Psoas muscle (tissue), 8 donors: Measurements from ENCODE around the gene SULT1A1. TPM values are rescaled to one million over a fixed set of nuclear protein-coding genes. Genes with fewer than 3 reads are reported as not detected.
A peak's percentile ranks its signal among the peaks of the same experiment; 100 is the strongest.
"Not testable (repeated sequence)": the region's sequence is repeated elsewhere in the genome, so short reads cannot be mapped to it uniquely, and the experiment has no call there.

Experiments
- ATAC-seq, 4 donors: fragments of 200-7000 bp; cut with Tn5 transposase; one replicate each; pipeline ENCODE4 v1.9.1; 2020; ENCODE audit warnings: moderate library complexity in 3 of 4, mild to moderate bottlenecking in 2 of 4
- DNase-seq, 2 donors: peaks; one replicate each; pipeline ENCODE4 v3.0.0-alpha.2; 2020
- H3K27ac ChIP-seq: fragments of 200-600 bp; one replicate; pipeline ENCODE4 v1.8.0; 2022
- H3K27me3 ChIP-seq, 3 donors: fragments of 200-600 bp in 1 of 3; one replicate each; pipeline versions ENCODE4 v1.6.1 to v1.8.0; 2013 to 2022; ENCODE audit warnings: low read length in 2 of 3, mild to moderate bottlenecking in 2 of 3, moderate library complexity in 1 of 3; ENCODE audit not compliant: insufficient read depth in 3 of 3
- H3K36me3 ChIP-seq, 2 donors: fragments of 200-600 bp in 1 of 2; one replicate each; pipeline versions ENCODE4 v1.6.1 to v1.8.0; 2013 to 2022; ENCODE audit warnings: low read depth in 1 of 2, mild to moderate bottlenecking in 1 of 2, moderate library complexity in 1 of 2; ENCODE audit not compliant: insufficient read depth in 1 of 2
- H3K4me1 ChIP-seq: fragments of 200-600 bp; one replicate; pipeline ENCODE4 v1.8.0; 2022
- H3K4me3 ChIP-seq: fragments of 200-600 bp; one replicate; pipeline ENCODE4 v1.8.0; 2022; ENCODE audit warnings: mild to moderate bottlenecking
- H3K9me3 ChIP-seq: fragments of 200-600 bp; one replicate; pipeline ENCODE4 v1.8.0; 2022
- CTCF ChIP-seq: fragments of 200-600 bp; IDR thresholded peaks from one replicate; pipeline ENCODE4 v1.8.0; 2022; ENCODE audit warnings: antibody characterized with exemption
- WGBS, 3 donors: extraction: QIAGEN DNeasy Blood & Tissue Kit; methylation state at CpG; one replicate each; pipeline versions ENCODE4 v1.1.6 to v1.1.7; 2013; 5-methylcytosine and 5-hydroxymethylcytosine counted together
- intact Hi-C, 2 donors: fragments of 100-400 bp; cut with DNase I; formaldehyde crosslinking; loops; one replicate each; pipeline versions ENCODE4 v1.11.0 to v1.14.2; 2022
- long read RNA-seq, 2 donors: library from polyadenylated mRNA; unstranded; transcript quantifications; one replicate each; pipeline ENCODE4 v2.0.0, GENCODE V29; 2021
- polyA plus RNA-seq, 3 donors: library from polyadenylated mRNA; stranded (reverse); fragments of 200-250 nt; gene quantifications; one replicate each; pipeline ENCODE4 v1.2.3, GENCODE V29; 2013
- total RNA-seq, 4 donors: library from RNA; stranded (reverse); fragmentation: NEBNext Ultra II Directional in 2 of 4; extraction: Animal tissue kit (Norgen Biotek cat#: 25700) in 2 of 4; gene quantifications; one replicate each; pipeline versions ENCODE4 v1.2.1 to v1.2.4, GENCODE V29; 2021 to 2023
- donor health status: healthy with polysubstance abuse.
- donor health status: DM: no; HTN: no; CAD: no; lungs with moderate emphysema.
- donor health status: Bipolar disorder and iron deficiency.
- donor health status: healthy.
- donor health status: DM: yes; HTN: yes; CAD: no.
- donor health status: DM: no; HTN: no; CAD: no.
- donor health status: DM: no; HTN: no; CAD: no.
- donor health status: DM: yes; HTN: yes; CAD: no.

Gene SULT1A1
- total RNA-seq: 10 to 100 TPM in 3 of 4 donors, 1 to 10 TPM in 1; 8.1 to 22.8 (median 13.4) TPM
- 1 to 10 TPM; 2.8 to 6.3 (median 3.5) TPM for polyA plus RNA-seq
- long read RNA-seq, donor 1, transcript SULT1A1-201 (8 exons, 1,162 nt): major isoform, 6 of 7 reads
- long read RNA-seq, donor 1, partial matches to known transcripts: 0 of 7 reads
- long read RNA-seq, donor 1, other reads (novel, unspliced or antisense): 1 of 7 reads
- long read RNA-seq, donor 2, transcript SULT1A1-201 (8 exons, 1,162 nt): major isoform, 5 of 10 reads
- long read RNA-seq, donor 2, partial matches to known transcripts: 1 of 10 reads
- long read RNA-seq, donor 2, other reads (novel, unspliced or antisense): 4 of 10 reads

DNA sequence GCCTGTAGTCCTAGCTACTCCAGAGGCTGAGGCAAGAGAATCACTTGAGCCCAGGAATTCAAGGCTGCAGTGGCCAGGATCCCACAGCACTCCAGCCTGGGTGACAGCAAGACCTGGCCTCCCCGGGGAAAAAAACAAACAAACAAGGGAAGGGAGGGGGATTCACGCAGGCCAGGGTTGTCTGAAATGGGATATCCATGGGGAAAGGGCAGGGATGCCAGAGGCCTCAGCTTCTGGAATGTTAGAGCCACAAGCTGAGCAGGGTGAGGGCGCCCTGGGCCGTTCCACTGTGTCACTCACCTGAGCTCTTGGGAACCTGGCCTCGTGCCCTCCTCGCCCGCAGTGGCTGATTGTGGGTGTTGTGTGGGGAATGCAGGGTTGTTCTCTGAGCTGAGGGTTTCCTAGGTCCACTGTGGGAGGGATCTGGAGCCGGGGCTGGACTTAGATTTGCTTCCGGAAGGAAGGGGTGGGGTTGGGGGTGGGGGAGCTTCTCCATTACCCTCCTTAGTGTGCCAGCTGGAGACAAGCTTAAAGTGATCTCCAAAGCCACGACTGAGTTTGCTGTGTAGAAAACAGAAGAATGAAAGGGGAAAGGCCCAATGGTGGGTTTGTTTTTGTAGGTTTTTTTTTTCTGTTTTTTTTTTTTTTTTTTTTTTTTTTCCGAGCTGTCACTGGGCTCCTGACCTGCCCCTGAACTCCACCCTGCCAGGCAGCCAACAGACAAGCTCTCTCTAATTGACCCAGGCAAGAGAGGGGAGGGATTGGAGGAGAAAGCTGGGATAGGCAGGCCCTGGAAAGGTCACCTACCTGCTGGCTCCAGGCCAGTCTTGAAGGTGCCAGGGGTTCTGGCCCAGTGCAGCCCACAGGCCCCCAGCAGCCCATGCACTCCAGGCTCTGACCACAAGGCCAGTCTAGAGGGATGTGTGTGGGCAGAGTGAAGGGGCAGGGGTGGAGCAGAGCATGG lies at the start of gene SULT1A1:
TSS of gene SULT1A1 (minus strand) at position 414 of the 964 bp plus-strand sequence. CDS start 1,189 bp downstream, outside the sequence.
- DNase-seq (peak; percentile 41 to 79), ATAC-seq (peak; percentile 55 to 78 (median 60))
- intact Hi-C loops: loop anchor here in 1 of 2 donors (5.0 kb wide), 1 partner anchor 38 kb away; no protein-coding TSS in a partner anchor
- no peak for TF ChIP-seq CTCF
- no peak within 1 kb of the TSS for H3K27ac ChIP-seq
- H3K4me1 ChIP-seq: peaks cover 10% of the 10 kb centered on the region
- peaks cover 0 to 9% of the 10 kb centered on the region in 2 donors for H3K36me3 ChIP-seq
- WGBS, 3 donors: 20 to 31% (median 27%) methylated on average over 11 of the region's 11 CpGs
- peak within 1 kb of the TSS; percentile 52 for H3K4me3 ChIP-seq
- no peaks in the 10 kb centered on the region for H3K27me3 ChIP-seq
- H3K9me3 ChIP-seq: no peaks in the 10 kb centered on the region

DNA sequence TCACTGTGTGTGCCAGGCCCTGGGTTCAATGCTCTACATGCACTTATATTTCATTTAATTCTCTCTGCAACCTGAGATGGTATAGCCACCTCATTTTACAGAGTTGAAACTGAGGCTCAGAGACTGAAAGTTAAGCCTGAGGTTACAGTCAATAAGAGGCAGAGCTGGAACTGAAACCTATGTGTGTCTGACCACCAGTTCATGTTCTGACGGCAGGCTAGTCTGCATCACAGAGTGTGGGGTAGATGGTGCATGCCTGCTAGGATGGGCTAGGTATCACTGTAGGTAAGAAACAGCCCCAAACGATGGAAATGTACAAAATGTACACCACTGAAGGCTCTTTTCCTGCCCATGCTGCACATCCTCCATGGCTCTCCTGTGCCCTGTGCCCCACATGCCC lies 30.1 kb upstream of the SULT1A1 start:
- DNase-seq, H3K27ac ChIP-seq, H3K9me3 ChIP-seq, intact Hi-C loops, H3K4me3 ChIP-seq, H3K27me3 ChIP-seq, ATAC-seq, H3K36me3 ChIP-seq, H3K4me1 ChIP-seq: not testable (repeated sequence)
- 33 to 48% (median 45%) methylated on average over 1 to 2 of the region's 2 CpGs for WGBS, 3 donors

- H3K9me3 ChIP-seq: not testable (repeated sequence)
- WGBS, 3 donors: 79 to 90% (median 82%) methylated on average over 4 of the region's 5 CpGs
Observed at GRCh38 chr16:28638359-28638758, 28.5 kb upstream of the SULT1A1 start.

GRCh38 chr16:28637765-28638164 lies 27.9 kb upstream of the SULT1A1 start, which contains the start of gene NPIPB8:
TSS of gene NPIPB8 (plus strand) at chr16:28638065. CDS start at chr16:28638361, 296 bp downstream.
- H3K36me3 ChIP-seq, H3K27ac ChIP-seq, intact Hi-C loops, H3K4me3 ChIP-seq, DNase-seq, H3K9me3 ChIP-seq, H3K27me3 ChIP-seq, ATAC-seq, H3K4me1 ChIP-seq: not testable (repeated sequence)
- no CpG with 5 or more reads among the region's 1 CpG for WGBS, 3 donors

More at GRCh38 chr16:28638359-28638758, 28.5 kb upstream of the SULT1A1 start:
- H3K36me3 ChIP-seq, H3K4me3 ChIP-seq, intact Hi-C loops, H3K27me3 ChIP-seq, H3K4me1 ChIP-seq, H3K27ac ChIP-seq, ATAC-seq, DNase-seq: not testable (repeated sequence)

DNA sequence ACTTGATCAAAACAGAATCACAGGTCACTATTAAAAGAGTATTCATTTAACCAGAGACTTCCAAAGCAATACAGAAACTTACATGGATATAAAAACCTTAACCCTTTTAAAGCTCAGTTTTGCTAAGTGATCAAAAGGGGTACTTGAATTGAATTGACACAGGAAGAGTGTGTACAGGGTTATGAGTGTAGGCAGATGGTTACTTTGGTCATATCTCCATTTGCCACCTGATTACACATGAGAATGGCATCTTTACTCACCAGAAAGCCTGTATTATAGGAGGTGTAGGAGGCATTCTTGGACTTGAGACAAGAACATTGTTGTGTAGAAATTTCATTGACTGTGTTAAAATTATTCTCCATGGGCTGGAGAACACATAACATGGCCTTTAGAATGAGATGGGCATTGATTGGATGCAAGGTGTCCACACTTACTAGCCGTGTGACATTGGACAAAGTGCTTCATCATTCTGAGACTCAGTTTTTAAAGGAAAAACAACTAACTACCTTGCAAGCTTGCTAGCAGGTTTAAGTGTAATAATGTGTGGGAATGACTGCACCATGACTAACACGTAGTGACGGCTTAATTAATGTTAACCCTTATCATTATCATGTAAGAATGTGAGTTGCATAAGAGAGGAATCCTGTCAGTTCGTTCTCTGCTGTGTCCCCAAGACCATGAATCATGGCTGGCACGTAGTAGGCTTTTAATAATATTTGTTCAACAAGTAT lies 26.4 kb upstream of the SULT1A1 start:
- DNase-seq, H3K9me3 ChIP-seq, intact Hi-C loops, H3K27me3 ChIP-seq, H3K4me3 ChIP-seq, H3K36me3 ChIP-seq, ATAC-seq, H3K4me1 ChIP-seq, H3K27ac ChIP-seq: not testable (repeated sequence)
- WGBS, 3 donors: 29 to 40% (median 39%) methylated on average over 5 of the region's 5 CpGs

DNA sequence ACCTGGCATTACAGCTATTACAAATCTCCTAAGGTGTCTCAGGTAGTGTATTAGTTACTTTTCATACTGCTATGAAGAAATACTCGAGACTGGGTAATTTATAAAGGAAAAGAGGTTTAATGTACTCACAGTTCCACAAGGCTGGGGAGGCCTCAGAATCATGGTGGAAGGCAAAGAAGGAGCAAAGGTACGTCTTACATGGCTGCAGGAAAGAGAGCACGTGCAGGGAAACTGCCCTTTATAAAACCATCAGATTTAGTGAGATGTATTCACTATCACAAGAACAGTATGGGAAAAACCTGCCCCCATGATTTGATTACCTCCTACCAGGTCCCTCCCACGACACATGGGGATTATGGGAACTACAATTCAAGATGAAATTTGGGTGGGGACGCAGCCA lies 21.1 kb upstream of the SULT1A1 start:
- H3K36me3 ChIP-seq, ATAC-seq, H3K4me1 ChIP-seq, H3K9me3 ChIP-seq, H3K4me3 ChIP-seq, intact Hi-C loops, H3K27me3 ChIP-seq, DNase-seq, H3K27ac ChIP-seq: not testable (repeated sequence)
- 62 to 71% (median 68%) methylated on average over 4 of the region's 5 CpGs for WGBS, 3 donors
